HCT116 (cell line): ENCODE data around the gene MEPCE. TPM values are rescaled to one million over a fixed set of nuclear protein-coding genes. Genes with fewer than 3 reads are reported as not detected.
"Not testable (repeated sequence)": the region's sequence is repeated elsewhere in the genome, so short reads cannot be mapped to it uniquely, and the experiment has no call there.

ENCODE experiments used
- ATAC-seq: fragments of 200-7000 bp; cut with Tn5 transposase; 2 replicates; pipeline ENCODE4 v1.9.1; 2020; ENCODE audit warnings: mild to moderate bottlenecking, moderate library complexity
- BruUV-seq: library from RNA; stranded (reverse); fragments of 400-500 nt; replicated peaks from 2 replicates; lab custom pipeline; 2021; lab: Mats Ljungman, UMichigan
- CTCF ChIA-PET: fragments of 300-600 bp; sonication (Branson Sonifier 250); formaldehyde crosslinking; loops from one replicate; lab custom pipeline; 2021; ENCODE audit warnings: antibody characterized with exemption; lab: Charles Lee
- POLR2A ChIA-PET: fragments of 300-600, 350-600 bp; sonication (Branson Sonifier 250); formaldehyde crosslinking; loops from one replicate; lab custom pipeline; 2021; ENCODE audit warnings: antibody characterized with exemption; lab: Charles Lee
- RAD21 ChIA-PET, 2 experiments: fragments of 300-600 bp; sonication (Branson Sonifier 250); formaldehyde crosslinking; loops; one replicate each; lab custom pipeline; 2023; ENCODE audit warnings: low total read pairs in 2 of 2; ENCODE audit not compliant: uncharacterized antibody in 2 of 2, unreplicated experiment in 2 of 2, low non-redundant PET in 1 of 2; lab: Charles Lee
- DNase-seq: peaks from one replicate; pipeline ENCODE4 v3.0.0-alpha.2; 2010; ENCODE audit warnings: low read depth, low spot score
- H2AFZ ChIP-seq: fragments of 200-600 bp; shearing (Covaris generic), sonication (generic); 2 replicates; pipeline ENCODE4 v1.6.1; 2017; ENCODE audit warnings: low read depth, mixed run types, mixed read lengths, antibody characterized with exemption, low read length; ENCODE audit not compliant: poor library complexity, severe bottlenecking
- H3K27ac ChIP-seq: 2 replicates; pipeline ENCODE4 v1.5.1; 2012; ENCODE audit warnings: low read depth, low read length
- H3K27me3 ChIP-seq: fragments of 200-600 bp; sonication (generic); 2 replicates; pipeline ENCODE4 v1.6.1; 2016; ENCODE audit warnings: mixed run types, low read length, mixed read lengths; ENCODE audit not compliant: insufficient read depth
- H3K36me3 ChIP-seq, 2 experiments: fragments of 200-500 bp in 1 of 2; fragments of 200-600 bp in 1 of 2; sonication (Bioruptor generic) in 1 of 2; sonication (generic) in 1 of 2; 2 replicates each; pipeline versions ENCODE4 v1.5.1 to v1.6.1; 2014 to 2016; ENCODE audit warnings: low read length in 2 of 2, inconsistent platforms in 1 of 2, mixed read lengths in 1 of 2, mixed run types in 1 of 2; ENCODE audit not compliant: insufficient read depth in 2 of 2, control insufficient read depth in 1 of 2
- H3K4me1 ChIP-seq, 2 experiments: fragments of 200-600 bp in 1 of 2; sonication (generic) in 1 of 2; 2 replicates each; pipeline versions ENCODE4 v1.5.1 to v1.6.1; 2012 to 2017; ENCODE audit warnings: low read length in 2 of 2, inconsistent platforms in 1 of 2, mild to moderate bottlenecking in 1 of 2, mixed read lengths in 1 of 2, mixed run types in 1 of 2, moderate library complexity in 1 of 2; ENCODE audit not compliant: insufficient read depth in 2 of 2, control insufficient read depth in 1 of 2
- H3K4me2 ChIP-seq: fragments of 200-600 bp; sonication (generic); 2 replicates; pipeline ENCODE4 v1.6.1; 2017; ENCODE audit warnings: mixed run types, low read length, mixed read lengths
- H3K4me3 ChIP-seq, 2 experiments: fragments of 200-600 bp in 1 of 2; sonication (generic) in 1 of 2; replicated peaks in 1 of 2; 2 replicates each; pipeline ENCODE4 v1.5.1; 2011 to 2016; ENCODE audit warnings: low read length in 2 of 2, control low read depth in 1 of 2, low read depth in 1 of 2, mild to moderate bottlenecking in 1 of 2, mixed read lengths in 1 of 2, mixed run types in 1 of 2
- H3K79me2 ChIP-seq: fragments of 200-600 bp; sonication (generic); 2 replicates; pipeline ENCODE4 v1.6.1; 2017; ENCODE audit warnings: mild to moderate bottlenecking, mixed run types, low read length, moderate library complexity, mixed read lengths; ENCODE audit not compliant: insufficient read depth
- H3K9ac ChIP-seq: fragments of 200-600 bp; sonication (generic); 2 replicates; pipeline ENCODE4 v1.6.1; 2016; ENCODE audit warnings: low read length, mixed read lengths
- H3K9me2 ChIP-seq: fragments of 200-600 bp; sonication (generic), shearing (Covaris generic); 2 replicates; pipeline ENCODE4 v1.6.1; 2017; ENCODE audit warnings: mixed run types, mild to moderate bottlenecking, moderate library complexity; ENCODE audit not compliant: insufficient read depth
- H3K9me3 ChIP-seq, 2 experiments: fragments of 200-500 bp in 1 of 2; fragments of 200-600 bp in 1 of 2; sonication (Bioruptor generic) in 1 of 2; sonication (generic) in 1 of 2; 2 replicates each; pipeline ENCODE4 v1.6.1; 2014 to 2017; ENCODE audit warnings: low read length in 2 of 2, mixed read lengths in 2 of 2, inconsistent platforms in 1 of 2, low read depth in 1 of 2, mild to moderate bottlenecking in 1 of 2, mixed run types in 1 of 2, moderate library complexity in 1 of 2; ENCODE audit not compliant: control insufficient read depth in 1 of 2, insufficient read depth in 1 of 2
- H4K20me1 ChIP-seq: fragments of 200-600 bp; sonication (generic), shearing (Covaris generic); 2 replicates; pipeline ENCODE4 v1.6.1; 2017; ENCODE audit warnings: mixed run types, mild to moderate bottlenecking, moderate library complexity; ENCODE audit not compliant: insufficient read depth
- CTCF ChIP-seq, 3 experiments: fragments of 200-600 bp in 1 of 3; sonication (generic) in 1 of 3; IDR thresholded peaks in 2 of 3; conservative IDR thresholded peaks in 1 of 3; 2 replicates each; pipeline ENCODE4 v1.5.1; 2012 to 2017; ENCODE audit warnings: low read depth in 2 of 3, low read length in 2 of 3, antibody characterized with exemption in 1 of 3, borderline replicate concordance in 1 of 3, control low read depth in 1 of 3, mild to moderate bottlenecking in 1 of 3, mixed read lengths in 1 of 3, mixed run types in 1 of 3, moderate library complexity in 1 of 3; ENCODE audit not compliant: insufficient read depth in 1 of 3
- EGR1 ChIP-seq: IDR thresholded peaks from 2 replicates; pipeline ENCODE4 v1.6.1; 2012; ENCODE audit warnings: low read depth
- ELF1 ChIP-seq: IDR thresholded peaks from 2 replicates; pipeline ENCODE4 v1.6.1; 2012; ENCODE audit warnings: low read depth, borderline replicate concordance
- EZH2phosphoT487 ChIP-seq: fragments of 200-600 bp; IDR thresholded peaks from 2 replicates; pipeline ENCODE4 v1.6.1; 2018; ENCODE audit warnings: antibody characterized with exemption, borderline replicate concordance
- JUND ChIP-seq: IDR thresholded peaks from 2 replicates; pipeline ENCODE4 v1.6.1; 2012
- POLR2A ChIP-seq: IDR thresholded peaks from 2 replicates; pipeline ENCODE4 v1.7.0; 2011; ENCODE audit warnings: borderline replicate concordance; ENCODE audit not compliant: insufficient read depth, insufficient read length; ENCODE audit errors: extremely low read depth
- TCF7L2 ChIP-seq: IDR thresholded peaks from 2 replicates; pipeline ENCODE4 v1.7.0; 2011; ENCODE audit warnings: borderline replicate concordance, inconsistent platforms; ENCODE audit not compliant: insufficient read depth, insufficient read length; ENCODE audit errors: extremely low read depth
- ZNF274 ChIP-seq: fragments of 200-500 bp; sonication (Bioruptor generic); IDR thresholded peaks from 2 replicates; pipeline ENCODE4 v1.6.1; 2014; ENCODE audit warnings: mild to moderate bottlenecking, low read depth, low read length, inconsistent platforms
- intact Hi-C: fragments of 100-400 bp; cut with micrococcal nuclease; formaldehyde crosslinking; loops from 2 replicates; pipeline ENCODE4 v1.10.0; 2022
- total RNA-seq: library from RNA; stranded (reverse); gene quantifications from one replicate; pipeline ENCODE4 v1.2.1, GENCODE V29; 2021; ENCODE audit not compliant: unreplicated experiment
- TF ChIP-seq, protein P1 (sequence below): IDR thresholded peaks from 2 replicates; pipeline ENCODE4 v1.6.1; 2012; ENCODE audit warnings: low read depth
- TF ChIP-seq, protein P2 (sequence below): IDR thresholded peaks from 2 replicates; pipeline ENCODE4 v1.6.1; 2012
- TF ChIP-seq, protein P3 (sequence below): IDR thresholded peaks from 2 replicates; pipeline ENCODE4 v1.6.1; 2012

MEPCE gene
- total RNA-seq, 1 experiment from 2014 or later = 44.4 TPM

GRCh38 chr7:100439244-100439643 lies 9.6 kb downstream of the MEPCE start:
- POLR2A ChIA-PET = interaction anchor here (1.9 kb wide), 1 partner anchor 10 kb away, joined by 7 read pairs; the partner anchor contains the start of gene MEPCE
- H3K4me2 ChIP-seq, H3K27me3 ChIP-seq, H3K4me3 ChIP-seq, H4K20me1 ChIP-seq, RAD21 ChIA-PET, H3K36me3 ChIP-seq, H3K9me3 ChIP-seq, ATAC-seq, H3K9ac ChIP-seq, BruUV-seq, intact Hi-C loops, CTCF ChIA-PET, H3K27ac ChIP-seq, H2AFZ ChIP-seq, DNase-seq, H3K9me2 ChIP-seq: not testable (repeated sequence)
- H3K79me2 ChIP-seq = peaks cover 15% of the 10 kb centered on the region
- peaks cover 2 to 26% of the 10 kb centered on the region in 2 experiments; a peak in 3 of 4 replicates for H3K4me1 ChIP-seq

- Histone ChIP-seq H2AFZ (no peak overlapping the region), H3K36me3 (no peaks in the 10 kb centered on the region), H3K9me3 (no peaks in the 10 kb centered on the region), H3K4me2 (no peak overlapping the region), H3K27ac (no peak overlapping the region), H3K4me3 (no peak overlapping the region), H3K79me2 (no peaks in the 10 kb centered on the region), H3K9me2 (no peaks in the 10 kb centered on the region), H3K4me1 (peaks cover 2 to 17% of the 10 kb centered on the region in 2 experiments; a peak in 3 of 4 replicates), H3K27me3 (no peaks in the 10 kb centered on the region), H3K9ac (no peak overlapping the region), H4K20me1 (no peaks in the 10 kb centered on the region)
- CTCF ChIA-PET = interaction anchor here (0.6 kb wide), 1 partner anchor 8 kb away, joined by 4 read pairs; no protein-coding TSS in a partner anchor
- DNase-seq (no peak), ATAC-seq (no peak)
- intact Hi-C loops = no loop called here
- POLR2A ChIA-PET = no interaction called here
- no TSS peak for BruUV-seq
- RAD21 ChIA-PET = no interaction called here
- TF ChIP-seq TCF7L2 (no peak), EZH2phosphoT487 (no peak), CTCF (IDR thresholded peaks at IDR 0.05 in 2 of 3, conservative IDR thresholded peaks at IDR 0.05 in 1 of 3; ENCODE audit: borderline replicate concordance in 1 of 3, insufficient read depth in 1 of 3, low read depth in 2 of 3, low read length in 2 of 3) (no peak), ELF1 (no peak), EGR1 (no peak), JUND (no peak), POLR2A (no peak), ZNF274 (no peak)
- TF ChIP-seq, protein P1, sequence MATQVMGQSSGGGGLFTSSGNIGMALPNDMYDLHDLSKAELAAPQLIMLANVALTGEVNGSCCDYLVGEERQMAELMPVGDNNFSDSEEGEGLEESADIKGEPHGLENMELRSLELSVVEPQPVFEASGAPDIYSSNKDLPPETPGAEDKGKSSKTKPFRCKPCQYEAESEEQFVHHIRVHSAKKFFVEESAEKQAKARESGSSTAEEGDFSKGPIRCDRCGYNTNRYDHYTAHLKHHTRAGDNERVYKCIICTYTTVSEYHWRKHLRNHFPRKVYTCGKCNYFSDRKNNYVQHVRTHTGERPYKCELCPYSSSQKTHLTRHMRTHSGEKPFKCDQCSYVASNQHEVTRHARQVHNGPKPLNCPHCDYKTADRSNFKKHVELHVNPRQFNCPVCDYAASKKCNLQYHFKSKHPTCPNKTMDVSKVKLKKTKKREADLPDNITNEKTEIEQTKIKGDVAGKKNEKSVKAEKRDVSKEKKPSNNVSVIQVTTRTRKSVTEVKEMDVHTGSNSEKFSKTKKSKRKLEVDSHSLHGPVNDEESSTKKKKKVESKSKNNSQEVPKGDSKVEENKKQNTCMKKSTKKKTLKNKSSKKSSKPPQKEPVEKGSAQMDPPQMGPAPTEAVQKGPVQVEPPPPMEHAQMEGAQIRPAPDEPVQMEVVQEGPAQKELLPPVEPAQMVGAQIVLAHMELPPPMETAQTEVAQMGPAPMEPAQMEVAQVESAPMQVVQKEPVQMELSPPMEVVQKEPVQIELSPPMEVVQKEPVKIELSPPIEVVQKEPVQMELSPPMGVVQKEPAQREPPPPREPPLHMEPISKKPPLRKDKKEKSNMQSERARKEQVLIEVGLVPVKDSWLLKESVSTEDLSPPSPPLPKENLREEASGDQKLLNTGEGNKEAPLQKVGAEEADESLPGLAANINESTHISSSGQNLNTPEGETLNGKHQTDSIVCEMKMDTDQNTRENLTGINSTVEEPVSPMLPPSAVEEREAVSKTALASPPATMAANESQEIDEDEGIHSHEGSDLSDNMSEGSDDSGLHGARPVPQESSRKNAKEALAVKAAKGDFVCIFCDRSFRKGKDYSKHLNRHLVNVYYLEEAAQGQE = no peak
- TF ChIP-seq, protein P2, sequence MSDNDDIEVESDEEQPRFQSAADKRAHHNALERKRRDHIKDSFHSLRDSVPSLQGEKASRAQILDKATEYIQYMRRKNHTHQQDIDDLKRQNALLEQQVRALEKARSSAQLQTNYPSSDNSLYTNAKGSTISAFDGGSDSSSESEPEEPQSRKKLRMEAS = no peak
- TF ChIP-seq, protein P3, sequence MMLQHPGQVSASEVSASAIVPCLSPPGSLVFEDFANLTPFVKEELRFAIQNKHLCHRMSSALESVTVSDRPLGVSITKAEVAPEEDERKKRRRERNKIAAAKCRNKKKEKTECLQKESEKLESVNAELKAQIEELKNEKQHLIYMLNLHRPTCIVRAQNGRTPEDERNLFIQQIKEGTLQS = no peak
Measured at GRCh38 chr7:100441641-100442535, 12.3 kb downstream of the MEPCE start.
